H1 (cell line): ENCODE results near the gene NLRX1. TPM values are rescaled to one million over a fixed set of nuclear protein-coding genes. Genes with fewer than 3 reads are reported as not detected.

Source experiments
- CTCF ChIA-PET: fragments of 300-600 bp; sonication (Branson Sonifier 250); formaldehyde crosslinking; loops from one replicate; lab custom pipeline; 2021; ENCODE audit not compliant: partially characterized antibody; lab: Charles Lee
- POLR2A ChIA-PET: fragments of 300-600 bp; sonication (Branson Sonifier 250); formaldehyde crosslinking; loops from one replicate; lab custom pipeline; 2021; ENCODE audit warnings: inconsistent platforms; ENCODE audit not compliant: partially characterized antibody; lab: Charles Lee
- DNase-seq, 2 experiments: peaks; one replicate each; pipeline versions ENCODE4 v3.0.0 to v3.0.0-alpha.2; 2010 to 2022; ENCODE audit warnings: low spot score in 2 of 2, low read depth in 1 of 2, mixed read lengths in 1 of 2
- FAIRE-seq: peaks from 2 replicates; lab custom pipeline; 2011; peaks lifted over from hg19 to GRCh38; lab: Jason Lieb, UNC
- H2AFZ ChIP-seq: 2 replicates; pipeline ENCODE4 v1.8.1; 2012; ENCODE audit warnings: low read length, inconsistent platforms
- H2AK5ac ChIP-seq: 2 replicates; pipeline ENCODE4 v1.6.1; 2013; ENCODE audit warnings: low read depth, low read length
- H2BK120ac ChIP-seq: replicated peaks from 2 replicates; pipeline ENCODE3; 2013; ENCODE audit warnings: low read depth, low read length, inconsistent platforms
- H2BK12ac ChIP-seq: 2 replicates; pipeline ENCODE4 v1.6.1; 2013; ENCODE audit warnings: low read depth, low read length
- H2BK15ac ChIP-seq: 2 replicates; pipeline ENCODE4 v1.6.1; 2013; ENCODE audit warnings: low read length
- H2BK20ac ChIP-seq: 2 replicates; pipeline ENCODE4 v1.6.1; 2013; ENCODE audit warnings: low read length
- H2BK5ac ChIP-seq: 2 replicates; pipeline ENCODE4 v1.6.1; 2013; ENCODE audit warnings: low read depth, low read length
- H3K14ac ChIP-seq: 2 replicates; pipeline ENCODE4 v1.6.1; 2013; ENCODE audit warnings: inconsistent platforms; ENCODE audit not compliant: insufficient read length
- H3K18ac ChIP-seq: 2 replicates; pipeline ENCODE4 v1.6.1; 2013; ENCODE audit warnings: low read length; ENCODE audit errors: extremely low read depth
- H3K23ac ChIP-seq: 2 replicates; pipeline ENCODE4 v1.6.1; 2013; ENCODE audit warnings: inconsistent platforms; ENCODE audit not compliant: insufficient read length
- H3K23me2 ChIP-seq: 2 replicates; pipeline ENCODE4 v1.6.1; 2013; ENCODE audit warnings: low read depth, low read length
- H3K27ac ChIP-seq: 2 replicates; pipeline ENCODE4 v1.6.1; 2011; ENCODE audit warnings: low read depth, low read length, inconsistent platforms
- H3K27me3 ChIP-seq, 4 experiments: replicated peaks in 1 of 4; 1 replicate in 1 of 4; 2 replicates in 3 of 4; pipeline versions ENCODE4 v1.6.1 to v1.8.1; 2011 to 2013; ENCODE audit warnings: low read length in 3 of 4, mild to moderate bottlenecking in 3 of 4, inconsistent platforms in 2 of 4, mixed read lengths in 2 of 4, moderate library complexity in 1 of 4; ENCODE audit not compliant: control insufficient read depth in 3 of 4, insufficient read depth in 3 of 4; ENCODE audit errors: extremely low read depth in 1 of 4
- H3K36me3 ChIP-seq, 4 experiments: 2 replicates each; pipeline versions ENCODE4 v1.6.1 to v1.8.1; 2011 to 2013; ENCODE audit warnings: mild to moderate bottlenecking in 4 of 4, low read length in 3 of 4, moderate library complexity in 2 of 4, control low read depth in 1 of 4, inconsistent platforms in 1 of 4; ENCODE audit not compliant: insufficient read depth in 4 of 4, control insufficient read depth in 2 of 4
- H3K4ac ChIP-seq: replicated peaks from 2 replicates; pipeline ENCODE3; 2013; ENCODE audit warnings: low read length, low read depth, mixed read lengths, inconsistent platforms; ENCODE audit not compliant: insufficient read length
- H3K4me1 ChIP-seq, 4 experiments: replicated peaks in 1 of 4; 1 replicate in 1 of 4; 2 replicates in 3 of 4; pipeline versions ENCODE4 v1.6.1 to v1.8.1; 2011 to 2013; ENCODE audit warnings: low read length in 3 of 4, inconsistent platforms in 2 of 4, mixed read lengths in 1 of 4; ENCODE audit not compliant: insufficient read depth in 4 of 4, control insufficient read depth in 3 of 4
- H3K4me2 ChIP-seq, 2 experiments: 2 replicates each; pipeline versions ENCODE4 v1.6.1 to v1.8.1; 2011 to 2013; ENCODE audit warnings: low read depth in 2 of 2, low read length in 2 of 2, control low read depth in 1 of 2, inconsistent platforms in 1 of 2, mild to moderate bottlenecking in 1 of 2; ENCODE audit not compliant: insufficient read depth in 1 of 2
- H3K4me3 ChIP-seq, 4 experiments: fragments of 200-600, 300-600 bp in 1 of 4; sonication (generic), shearing (Covaris generic), sonication (Bioruptor Twin) in 1 of 4; 2 replicates each; pipeline versions ENCODE4 v1.5.1 to v1.8.1; 2011 to 2016; ENCODE audit warnings: low read length in 4 of 4, low read depth in 3 of 4, control low read depth in 2 of 4, inconsistent platforms in 2 of 4, mild to moderate bottlenecking in 2 of 4, mixed read lengths in 1 of 4, moderate library complexity in 1 of 4; ENCODE audit not compliant: insufficient read depth in 2 of 4; ENCODE audit errors: extremely low read depth in 1 of 4
- H3K56ac ChIP-seq: replicated peaks from 2 replicates; pipeline ENCODE3; 2013; ENCODE audit warnings: low read depth, mild to moderate bottlenecking, mixed read lengths, low read length, inconsistent platforms; ENCODE audit not compliant: insufficient read length
- H3K79me1 ChIP-seq: 2 replicates; pipeline ENCODE4 v1.6.1; 2013; ENCODE audit warnings: low read depth, low read length, control low read depth
- H3K79me2 ChIP-seq, 2 experiments: 2 replicates each; pipeline versions ENCODE4 v1.6.1 to v1.8.1; 2012 to 2013; ENCODE audit warnings: low read length in 2 of 2, mild to moderate bottlenecking in 2 of 2, inconsistent platforms in 1 of 2; ENCODE audit not compliant: insufficient read depth in 2 of 2, control insufficient read depth in 1 of 2
- H3K9ac ChIP-seq, 4 experiments: replicated peaks in 1 of 4; 1 replicate in 1 of 4; 2 replicates in 3 of 4; pipeline versions ENCODE4 v1.6.1 to v1.8.1; 2011 to 2013; ENCODE audit warnings: low read depth in 3 of 4, low read length in 3 of 4, control low read depth in 2 of 4, mild to moderate bottlenecking in 2 of 4, moderate library complexity in 2 of 4, inconsistent platforms in 1 of 4; ENCODE audit errors: extremely low read depth in 1 of 4
- H3K9me3 ChIP-seq, 2 experiments: 2 replicates each; pipeline versions ENCODE4 v1.6.1 to v1.8.1; 2012 to 2013; ENCODE audit warnings: mild to moderate bottlenecking in 2 of 2, moderate library complexity in 2 of 2, control low read depth in 1 of 2, inconsistent platforms in 1 of 2, low read depth in 1 of 2, low read length in 1 of 2, mixed read lengths in 1 of 2; ENCODE audit not compliant: insufficient read depth in 2 of 2
- H4K20me1 ChIP-seq, 2 experiments: replicated peaks in 1 of 2; 2 replicates each; pipeline versions ENCODE3 to v1.8.1; 2011 to 2013; ENCODE audit warnings: inconsistent platforms in 2 of 2, low read length in 2 of 2, mild to moderate bottlenecking in 1 of 2; ENCODE audit not compliant: insufficient read depth in 2 of 2, control insufficient read depth in 1 of 2
- H4K5ac ChIP-seq: 2 replicates; pipeline ENCODE4 v1.6.1; 2013; ENCODE audit warnings: low read length, low read depth, mixed read lengths, inconsistent platforms; ENCODE audit not compliant: insufficient read length
- H4K8ac ChIP-seq: 2 replicates; pipeline ENCODE4 v1.8.0; 2013; ENCODE audit warnings: mild to moderate bottlenecking, moderate library complexity, low read length, inconsistent platforms; ENCODE audit not compliant: insufficient read depth; ENCODE audit errors: extremely low read depth
- H4K91ac ChIP-seq: replicated peaks from 2 replicates; pipeline ENCODE3; 2013; ENCODE audit warnings: low read length, mixed read lengths, inconsistent platforms; ENCODE audit not compliant: insufficient read length
- BCL11A ChIP-seq, 2 experiments: IDR thresholded peaks; one replicate each; pipeline ENCODE4 v1.6.1; 2011; ENCODE audit warnings: low read depth in 2 of 2, low read length in 2 of 2, mild to moderate bottlenecking in 2 of 2
- E2F6 ChIP-seq: IDR thresholded peaks from 2 replicates; pipeline ENCODE4 v1.6.1; 2012; ENCODE audit warnings: inconsistent platforms
- EZH2 ChIP-seq: fragments of 200-600 bp; sonication (generic); IDR thresholded peaks from 2 replicates; pipeline ENCODE4 v1.7.1; 2012; ENCODE audit warnings: low read depth, mild to moderate bottlenecking, moderate library complexity, low read length, inconsistent platforms; ENCODE audit not compliant: severe bottlenecking
- GABPA ChIP-seq: IDR thresholded peaks from 2 replicates; pipeline ENCODE4 v1.6.1; 2011; ENCODE audit warnings: mild to moderate bottlenecking, low read length, moderate library complexity, borderline replicate concordance; ENCODE audit not compliant: insufficient read depth
- JUND ChIP-seq: IDR thresholded peaks from 2 replicates; pipeline ENCODE4 v1.6.1; 2011; ENCODE audit warnings: mild to moderate bottlenecking, improper control_type of control experiment, low read length
- KDM1A ChIP-seq: fragments of 200-600, 300-600 bp; sonication (generic); IDR thresholded peaks from 2 replicates; pipeline ENCODE4 v1.7.1; 2016; ENCODE audit warnings: mild to moderate bottlenecking, low read length, borderline replicate concordance
- MAX ChIP-seq: IDR thresholded peaks from 2 replicates; pipeline ENCODE4 v1.6.1; 2012; ENCODE audit warnings: inconsistent platforms
- POLR2A ChIP-seq, 2 experiments: IDR thresholded peaks; 1 replicate in 1 of 2; 2 replicates in 1 of 2; pipeline ENCODE4 v1.6.1; 2011; ENCODE audit warnings: low read depth in 2 of 2, low read length in 2 of 2, mild to moderate bottlenecking in 2 of 2; ENCODE audit errors: control extremely low read depth in 1 of 2
- POU5F1 ChIP-seq: IDR thresholded peaks from 2 replicates; pipeline ENCODE4 v1.6.1; 2011; ENCODE audit warnings: low read depth, mild to moderate bottlenecking, low read length, moderate library complexity
- SAP30 ChIP-seq: fragments of 300-600 bp; sonication (generic); IDR thresholded peaks from 2 replicates; pipeline ENCODE4 v1.7.1; 2012; ENCODE audit warnings: low read length, moderate library complexity, mild to moderate bottlenecking, inconsistent platforms; ENCODE audit not compliant: insufficient read depth, insufficient replicate concordance
- WGBS, 2 experiments: shearing (Covaris generic) in 1 of 2; methylation state at CpG; one replicate each; pipeline versions ENCODE4 v1.1.6 to v1.1.7; 2013 to 2015; ENCODE audit warnings: low lambda C conversion rate in 2 of 2, mixed read lengths in 2 of 2, inconsistent platforms in 1 of 2, low coverage in 1 of 2, missing lambda C conversion rate in 1 of 2; ENCODE audit not compliant: insufficient replicate concordance in 2 of 2, insufficient coverage in 1 of 2, insufficient read length in 1 of 2; ENCODE audit errors: extremely low coverage in 1 of 2, missing lambda C conversion rate in 1 of 2; 5-methylcytosine and 5-hydroxymethylcytosine counted together
- polyA plus RNA-seq, 7 experiments: library from polyadenylated mRNA; depleted of rRNA in 3 of 7; stranded (reverse) in 5 of 7; unstranded in 2 of 7; fragments of >200 nt in 5 of 7; fragments of 200-250 nt in 2 of 7; gene quantifications; 1 replicate in 5 of 7; 2 replicates in 1 of 7; 4 replicates in 1 of 7; pipeline versions ENCODE4 v1.2.1 to v1.2.3, GENCODE V29; 2011 to 2013; ENCODE audit warnings: missing spikeins in 2 of 7, mixed read lengths in 2 of 7
- total RNA-seq: library from RNA; stranded (reverse); fragmentation: NEBNext Ultra II Directional; extraction: Animal tissue kit (Norgen Biotek cat#: 25700); gene quantifications from 2 replicates; pipeline ENCODE4 v1.2.1, GENCODE V29; 2021

NLRX1 gene
- total and polyA plus RNA-seq, 2 of the 8 experiments (the other 6 are each of a cell fraction or from before 2014, with no cell fraction given) = 13.2 to 18.6 TPM

GRCh38 chr11:119209186-119209585 lies 40.7 kb downstream of the NLRX1 start:
- Histone ChIP-seq H3K56ac (no peak overlapping the region), H4K20me1 (peaks cover 5 to 11% of the 10 kb centered on the region in 2 experiments), H3K23me2 (peaks cover 9% of the 10 kb centered on the region), H3K4me2 (no peak overlapping the region), H3K27ac (no peak overlapping the region), H2AK5ac (no peak overlapping the region), H3K9me3 (no peaks in the 10 kb centered on the region), H2BK15ac (no peak overlapping the region), H3K23ac (no peak overlapping the region), H2BK20ac (no peak overlapping the region), H3K4me3 (no peak overlapping the region), H3K14ac (no peak overlapping the region), H3K4ac (no peak overlapping the region), H3K79me1 (0 out of 2 replicates have a peak, but pooled peaks cover 3% of the 10 kb centered on the region), H4K8ac (no peak overlapping the region), H3K27me3 (no peaks in the 10 kb centered on the region), H4K91ac (no peak overlapping the region), H4K5ac (no peak overlapping the region), H2AFZ (no peak overlapping the region), H3K18ac (no peak overlapping the region), H3K79me2 (peaks cover 26 to 74% of the 10 kb centered on the region in 2 experiments), H2BK120ac (no peak overlapping the region), H2BK12ac (no peak overlapping the region), H3K36me3 (no peaks in the 10 kb centered on the region), H2BK5ac (no peak overlapping the region), H3K9ac (no peak overlapping the region), H3K4me1 (peaks cover 4 to 10% (median 6%) of the 10 kb centered on the region in 4 experiments; a peak in 6 of 7 replicates)
- WGBS, 2 experiments = 87% methylated on average over 7 of the region's 7 CpGs; no CpG with 5 or more reads in 1 of the 2 experiments
- ChIA-PET POLR2A (interaction anchor here (0.7 to 2.6 kb wide), 3 partner anchors 10 to 19 kb away, joined by 3 to 10 read pairs (median 4); no protein-coding TSS in a partner anchor), CTCF (interaction anchor here (0.6 to 1.7 kb wide), 5 partner anchors 28 to 215 kb away, joined by 3 read pairs; no protein-coding TSS in a partner anchor)
- DNase-seq = no peak
- FAIRE-seq = no peak
- no peak for TF ChIP-seq SAP30
- no peak for TF ChIP-seq GABPA
- no peak for TF ChIP-seq POLR2A (IDR thresholded peaks at IDR 0.05; ENCODE audit: control extremely low read depth in 1 of 2, low read depth in 2 of 2, low read length in 2 of 2)
- TF ChIP-seq POU5F1 = no peak
- no peak for TF ChIP-seq KDM1A
- no peak for TF ChIP-seq MAX
- TF ChIP-seq BCL11A (IDR thresholded peaks at IDR 0.05; ENCODE audit: low read depth in 2 of 2, low read length in 2 of 2) = no peak
- no peak for TF ChIP-seq E2F6
- TF ChIP-seq JUND = no peak
- TF ChIP-seq EZH2 = no peak
